CD4-positive, alpha-beta T cell treated with Interleukin-21 for 1 hour (primary cell): ENCODE data around the gene KIAA0232.

Experiments used
- DNase-seq: peaks from one replicate; pipeline ENCODE4 v3.0.0-alpha.2; 2020

KIAA0232 gene

DNA sequence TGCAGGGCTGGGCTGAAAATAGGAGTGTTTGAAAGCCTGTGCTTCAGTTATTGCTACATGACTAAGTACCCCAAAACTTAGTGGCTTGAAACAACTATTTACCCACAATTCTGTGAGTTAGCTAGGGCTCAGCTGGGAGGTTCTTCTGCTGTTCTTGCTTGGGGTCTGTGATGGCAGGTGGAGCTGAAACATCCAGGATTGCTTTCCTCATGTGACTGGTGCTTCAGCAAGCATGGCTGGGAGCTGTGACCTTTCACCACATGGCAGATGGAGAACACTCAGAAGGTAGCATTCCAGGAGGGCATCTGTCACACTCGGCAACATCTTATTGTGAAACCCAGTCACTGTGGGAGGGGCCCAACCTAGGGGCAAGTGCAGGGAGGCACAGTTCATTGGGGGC lies 70.1 kb downstream of the KIAA0232 start:
- no peak for DNase-seq

DNA sequence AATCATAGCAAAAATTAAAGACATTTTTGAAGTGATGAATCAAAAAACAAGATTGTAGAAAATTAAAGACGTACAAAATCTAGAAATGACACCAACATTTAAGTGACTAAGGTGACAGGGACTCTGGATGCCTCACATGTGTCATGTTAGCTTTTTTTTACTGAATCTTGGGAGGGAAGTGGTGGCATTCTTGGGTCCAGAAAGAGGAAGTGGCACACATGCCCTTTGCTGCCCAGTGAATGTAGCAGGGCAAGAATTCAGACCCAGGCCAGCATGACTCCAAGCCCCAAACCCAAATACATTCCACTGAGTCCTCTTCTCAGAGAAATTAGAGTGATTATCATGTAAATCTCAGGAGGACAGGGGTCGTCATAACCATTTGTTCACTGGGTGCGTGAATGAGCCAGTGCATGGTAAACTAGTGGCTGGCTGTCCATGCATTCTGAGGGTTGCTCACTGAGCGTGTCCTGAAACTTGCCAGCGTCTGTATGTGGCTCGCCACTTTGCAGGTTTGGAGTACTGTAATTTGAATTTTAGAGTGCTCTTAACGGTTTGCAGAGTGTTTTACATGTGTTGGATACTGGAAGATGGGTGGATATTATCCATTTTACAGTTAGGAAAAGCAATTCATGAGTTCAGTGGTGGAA lies 71.7 kb downstream of the KIAA0232 start:
- DNase-seq, result no peak

DNA sequence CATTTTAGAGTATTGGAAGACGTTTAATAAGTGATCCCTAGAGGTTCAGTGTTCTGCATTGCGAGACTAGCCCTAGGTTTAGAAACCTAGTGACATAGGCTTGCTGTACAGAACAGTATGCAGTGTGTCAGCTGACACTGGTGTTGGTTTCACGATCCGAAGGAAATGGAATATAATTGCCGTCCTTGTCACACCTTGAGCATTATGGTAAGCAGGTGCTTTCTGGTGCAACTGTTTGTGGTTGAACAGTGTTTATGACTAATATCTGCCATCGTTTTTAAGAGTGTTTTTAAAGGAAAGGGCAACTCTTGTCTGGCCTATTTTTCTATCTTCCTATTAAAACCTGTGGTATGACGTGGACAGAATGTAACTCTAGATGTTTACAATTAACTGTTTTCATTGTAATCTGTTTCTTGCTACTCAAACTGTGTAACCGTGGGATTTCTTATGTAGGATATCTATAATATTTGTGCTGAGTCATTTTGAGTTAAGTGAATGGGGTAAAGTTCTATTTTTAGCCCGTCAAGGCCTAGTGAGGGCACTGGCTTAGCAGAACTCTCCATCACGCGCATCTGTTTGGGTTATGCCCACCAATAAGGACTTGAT lies 73.3 kb downstream of the KIAA0232 start:
- DNase-seq, result peak; percentile 66

DNA sequence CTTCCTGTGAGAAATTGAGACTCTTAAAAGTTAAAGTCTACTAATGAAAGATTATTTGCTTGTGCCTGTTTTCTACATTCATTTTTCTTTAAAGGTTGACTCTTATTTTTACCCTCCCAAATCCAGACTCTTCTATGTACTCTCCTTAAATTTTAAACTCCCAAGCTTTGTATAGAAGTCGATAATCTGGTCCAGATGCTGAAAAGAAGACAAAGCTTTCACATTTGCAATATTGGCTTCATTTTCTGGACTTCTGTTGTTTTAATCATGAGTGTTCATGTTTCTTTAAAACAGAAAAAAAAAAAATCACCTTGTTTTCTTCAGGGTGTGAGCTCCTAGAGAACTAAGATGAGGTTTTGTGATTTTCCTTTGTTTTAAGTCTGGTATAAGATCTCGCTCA lies 73.9 kb downstream of the KIAA0232 start:
- DNase-seq, result no peak

DNA sequence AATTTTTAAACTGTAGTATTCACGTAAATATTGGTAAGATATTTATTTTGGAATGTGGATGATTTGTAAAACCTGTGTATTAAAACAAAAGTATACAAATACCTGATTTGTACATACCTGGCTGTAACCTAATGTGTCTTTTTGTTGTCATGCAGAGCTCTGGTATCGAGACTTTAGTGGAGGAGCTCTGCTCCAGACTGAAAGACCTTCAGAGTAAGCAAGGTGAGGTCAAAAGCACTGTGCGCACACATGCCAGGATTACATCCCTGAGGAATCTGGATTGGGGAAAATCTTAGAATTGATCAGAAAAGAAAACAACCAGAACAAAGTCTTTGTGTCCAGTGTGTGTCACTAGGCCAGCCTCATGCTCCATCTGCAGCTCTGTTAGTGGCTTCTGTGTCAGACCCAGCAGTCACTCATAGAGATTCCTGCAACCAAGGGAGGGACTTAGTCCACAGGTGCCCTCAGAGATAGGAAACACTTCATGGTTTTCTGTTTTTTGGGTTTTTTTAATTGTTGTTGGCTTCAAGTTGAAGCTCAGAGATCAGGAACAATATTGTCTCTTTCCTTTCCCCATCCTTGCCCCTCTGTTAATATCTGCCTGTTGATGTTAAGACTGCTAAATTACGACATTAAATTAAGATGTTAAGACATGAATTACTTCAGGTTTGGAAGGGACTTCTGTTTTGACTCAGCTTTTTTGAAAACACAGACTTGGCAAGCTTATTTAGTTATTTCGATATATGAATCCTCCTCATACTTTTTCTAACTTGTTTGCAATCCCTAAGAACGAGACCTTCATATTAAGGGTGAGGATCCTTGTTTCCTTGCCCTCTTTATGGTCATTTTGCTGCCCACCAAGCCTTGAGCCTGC lies 74.7 kb downstream of the KIAA0232 start:
- DNase-seq, result no peak

DNA sequence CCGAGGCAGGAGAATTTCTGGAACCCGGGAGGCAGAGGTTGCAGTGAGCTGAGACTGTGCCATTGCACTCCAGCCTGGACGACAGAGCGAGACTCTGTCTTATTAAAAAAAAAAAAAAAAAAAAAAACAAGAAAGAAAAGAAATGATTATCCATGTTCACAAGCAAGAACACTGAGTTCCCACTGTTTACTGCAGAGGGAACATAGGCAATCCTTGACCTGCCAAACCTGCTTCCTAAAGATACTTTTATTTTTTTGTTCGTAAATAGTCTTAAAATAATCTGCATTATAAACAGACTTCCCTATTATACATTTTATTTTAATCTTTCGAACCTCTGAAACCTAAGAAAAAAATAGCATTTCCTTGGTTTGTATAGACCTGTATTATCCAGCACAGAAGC lies 76.5 kb downstream of the KIAA0232 start:
- no peak for DNase-seq

DNA sequence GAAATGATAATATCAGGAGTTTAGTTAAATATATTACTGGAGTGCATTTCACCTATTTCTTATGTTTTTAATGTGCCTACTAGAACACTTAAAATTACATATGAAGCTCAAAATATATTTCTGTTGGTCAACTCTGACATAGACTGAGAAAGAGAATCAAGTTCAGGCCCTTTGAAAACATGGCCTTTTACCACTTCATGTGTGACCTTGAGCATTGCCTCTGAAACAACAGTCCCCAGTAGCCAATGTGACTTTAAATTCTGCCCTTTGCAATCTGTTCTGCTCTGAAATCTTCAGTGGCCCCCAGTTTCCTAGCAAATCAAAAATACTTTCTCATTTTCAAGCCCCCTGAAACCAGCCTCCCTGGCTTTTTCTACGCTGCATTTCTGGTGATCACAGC lies 77.0 kb downstream of the KIAA0232 start:
- no peak for DNase-seq

DNA sequence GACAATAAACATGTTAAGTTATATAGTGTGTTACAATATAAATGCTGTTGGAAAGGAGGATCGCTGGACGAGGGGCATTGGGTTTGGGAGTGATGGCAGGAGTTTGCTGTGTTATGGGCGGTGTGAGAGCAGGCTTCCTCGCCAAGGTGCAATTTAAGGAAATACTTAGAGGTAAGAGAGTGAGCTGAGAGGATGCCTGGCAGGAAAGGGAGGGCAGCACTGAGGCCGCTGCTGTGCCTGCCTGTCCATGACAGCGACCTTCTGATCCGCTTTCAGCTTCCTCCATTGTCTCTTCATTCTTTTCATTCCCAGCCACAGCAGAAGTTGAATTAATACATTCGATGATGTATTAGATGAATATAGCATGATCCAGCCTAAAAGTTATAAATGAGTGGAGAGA lies 85.9 kb downstream of the KIAA0232 start:
- DNase-seq, result no peak

DNA sequence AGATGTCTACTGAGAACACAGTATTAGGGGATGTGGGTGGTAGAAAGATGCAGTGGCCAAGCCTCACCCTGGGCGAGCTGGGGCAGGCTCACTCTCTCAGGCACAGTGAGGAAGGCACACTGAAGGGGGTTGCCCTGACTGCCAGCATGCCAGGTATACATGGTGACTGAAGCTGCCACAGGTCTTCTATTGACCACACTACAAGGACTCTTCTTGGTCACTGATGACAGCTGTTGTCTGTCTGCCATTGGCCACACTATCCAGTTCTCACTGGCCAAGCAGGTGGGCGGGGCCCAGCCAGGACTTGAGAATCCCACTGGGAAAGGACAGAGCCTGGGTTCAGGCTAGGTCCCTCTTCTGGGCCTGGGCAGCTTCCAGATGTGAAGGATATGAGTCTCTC lies 87.4 kb downstream of the KIAA0232 start:
- no peak for DNase-seq

DNA sequence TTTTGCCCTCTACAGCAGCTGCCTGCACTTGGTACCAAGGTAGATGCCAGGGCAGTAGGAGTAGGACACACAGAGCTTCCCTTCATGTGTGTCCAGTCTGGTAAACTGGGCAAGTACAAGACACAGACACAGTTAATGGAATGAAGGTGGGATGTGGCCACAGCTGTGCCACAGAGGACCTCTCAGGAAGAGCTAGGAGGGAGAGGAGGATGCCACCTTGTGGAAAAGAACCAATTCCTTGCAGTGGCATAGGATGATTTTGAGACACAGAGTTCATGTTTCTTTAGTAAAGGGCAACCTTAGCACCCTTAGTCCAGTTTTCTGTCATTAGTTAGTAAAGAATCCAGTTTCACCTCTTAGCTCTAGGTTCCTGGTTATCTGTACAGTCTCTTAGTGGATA lies 90.8 kb downstream of the KIAA0232 start:
- DNase-seq, result no peak

DNA sequence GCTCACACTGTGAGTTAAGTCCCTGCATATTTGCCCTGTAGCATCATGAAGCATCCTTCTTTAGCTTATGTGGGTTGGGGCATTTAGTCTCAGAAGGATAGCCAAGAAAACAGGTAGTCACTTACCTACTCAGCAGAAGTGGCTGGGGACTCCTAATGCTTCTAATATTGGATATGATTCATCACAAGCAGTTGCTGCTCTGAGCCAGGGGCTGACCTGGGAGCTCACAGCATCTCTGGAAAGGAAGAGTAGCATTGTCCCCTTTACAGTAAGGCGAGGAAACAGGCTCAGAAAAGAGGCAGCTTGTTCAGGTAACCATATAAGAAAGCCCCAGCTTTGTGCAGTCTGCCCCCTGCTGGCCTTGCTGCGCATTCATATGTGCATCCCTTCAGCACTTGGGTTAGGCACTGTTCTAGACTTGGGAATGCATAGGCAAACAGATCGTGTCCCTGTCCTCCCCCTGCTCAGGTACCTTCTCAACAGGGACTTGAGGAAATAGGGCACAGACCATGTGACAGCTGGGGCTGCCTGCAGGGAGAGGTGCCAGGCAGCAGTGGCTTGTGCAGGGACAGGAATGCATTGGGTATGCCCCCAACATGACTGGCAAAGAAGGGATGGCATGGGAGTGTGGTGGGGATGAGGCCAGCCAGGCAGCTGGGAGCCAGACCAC lies 91.4 kb downstream of the KIAA0232 start:
- DNase-seq, result peak; percentile 79

DNA sequence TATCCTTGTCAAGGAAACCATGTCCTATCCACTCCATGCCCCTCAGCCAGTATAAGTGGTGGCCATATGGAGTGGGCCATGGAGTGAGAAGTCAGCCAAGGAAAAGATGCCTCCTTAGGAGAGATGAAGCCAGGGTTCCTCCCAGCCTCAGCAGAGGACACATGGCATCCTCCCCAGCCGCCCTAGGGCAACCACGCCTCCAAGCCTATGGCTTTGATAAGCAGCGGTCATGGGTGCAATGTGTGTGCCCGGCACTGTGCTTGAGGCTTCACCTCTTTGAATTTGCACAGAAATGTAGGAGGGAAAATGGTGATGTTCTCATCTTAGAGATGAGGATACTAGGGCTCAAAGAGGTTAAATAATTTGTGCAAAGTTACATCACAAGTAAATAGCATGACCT lies 92.5 kb downstream of the KIAA0232 start:
- no peak for DNase-seq

DNA sequence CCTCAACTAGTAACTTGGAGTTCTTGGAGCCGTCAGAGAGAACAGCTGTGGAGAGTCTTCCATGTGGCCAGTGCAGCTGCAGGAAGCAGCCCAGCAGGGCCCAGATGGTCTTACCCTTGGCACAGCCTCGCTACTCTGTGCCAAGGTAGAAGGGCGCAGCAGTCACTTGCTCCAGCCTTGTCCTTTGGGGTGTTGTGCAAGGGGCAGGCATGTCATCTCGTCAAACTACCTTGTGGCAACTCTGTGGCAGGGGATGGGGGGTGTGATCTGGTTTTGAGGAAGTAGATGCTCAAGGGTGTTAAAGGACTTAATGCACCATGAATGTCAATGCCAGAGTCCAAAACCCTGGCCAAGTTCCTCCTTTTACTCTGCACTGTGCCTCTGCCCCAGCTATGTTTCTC lies 92.9 kb downstream of the KIAA0232 start:
- DNase-seq, result peak; percentile 25

DNA sequence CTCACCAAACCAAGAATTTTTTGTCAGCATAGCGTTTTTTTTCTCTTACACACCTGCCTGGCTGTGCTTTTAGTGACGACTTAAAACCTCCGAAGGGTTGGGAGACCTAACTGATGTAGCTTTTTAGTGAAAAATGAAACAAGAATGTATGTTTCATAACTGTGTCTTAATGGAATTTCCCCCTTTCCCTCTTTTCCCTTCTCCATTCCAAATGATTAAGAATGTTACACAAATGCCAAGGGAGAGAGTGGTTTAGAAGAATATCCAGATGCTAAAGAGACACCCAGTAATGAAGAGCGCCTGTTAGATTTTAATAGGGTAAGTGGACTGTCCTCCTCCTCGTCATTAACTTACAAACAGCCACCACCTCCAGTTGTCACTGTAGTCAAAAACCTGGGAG lies 93.9 kb downstream of the KIAA0232 start:
- no peak for DNase-seq

DNA sequence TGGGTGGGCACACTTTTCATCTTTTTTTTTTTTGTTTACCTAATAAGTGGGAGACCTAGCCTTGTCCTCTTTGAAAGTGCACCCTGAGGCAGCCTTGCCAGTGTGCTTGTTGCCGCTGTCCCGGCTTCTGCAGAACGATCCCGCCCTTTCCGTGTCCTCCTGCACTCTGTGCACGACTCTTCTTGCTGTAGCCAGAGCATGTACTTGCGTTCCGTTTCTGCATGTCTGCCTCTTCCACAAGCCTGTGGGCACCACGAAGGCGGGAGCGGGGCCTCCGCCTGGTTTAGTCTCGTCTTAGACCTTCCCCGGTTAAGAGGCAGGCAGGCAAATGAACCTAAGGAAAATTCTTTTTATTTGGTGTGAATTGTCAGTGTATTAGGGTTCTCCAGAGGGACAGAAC lies 94.5 kb downstream of the KIAA0232 start:
- DNase-seq, result no peak

DNA sequence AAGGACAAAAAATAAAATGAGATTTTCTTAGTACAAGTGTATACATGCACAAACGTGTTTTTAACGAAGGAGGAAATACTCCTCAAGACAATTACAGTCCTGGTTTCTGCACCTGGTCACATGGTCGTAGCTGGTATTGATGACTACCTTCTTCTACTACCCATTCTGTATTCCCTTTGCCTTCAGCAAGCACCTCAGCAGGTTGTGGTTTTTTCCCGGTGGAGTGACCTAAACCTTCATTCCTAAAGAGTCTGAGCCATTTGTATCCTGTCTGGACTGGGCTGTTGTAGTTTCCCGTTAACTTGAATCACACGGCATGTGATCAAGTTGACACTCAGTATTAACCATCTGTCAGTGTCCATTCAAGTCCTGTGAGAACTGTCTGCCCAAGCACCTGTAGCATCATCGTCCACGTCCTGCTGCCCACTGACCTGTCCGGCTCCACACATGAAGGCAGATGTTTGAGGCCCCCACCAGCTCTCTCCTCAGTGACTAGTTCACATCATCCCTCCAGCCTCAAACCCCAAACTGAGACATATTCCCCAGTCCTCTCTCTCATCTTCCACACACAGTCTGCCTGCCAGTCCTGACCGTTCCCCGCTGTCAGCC lies 96.0 kb downstream of the KIAA0232 start:
- DNase-seq, result no peak

DNA sequence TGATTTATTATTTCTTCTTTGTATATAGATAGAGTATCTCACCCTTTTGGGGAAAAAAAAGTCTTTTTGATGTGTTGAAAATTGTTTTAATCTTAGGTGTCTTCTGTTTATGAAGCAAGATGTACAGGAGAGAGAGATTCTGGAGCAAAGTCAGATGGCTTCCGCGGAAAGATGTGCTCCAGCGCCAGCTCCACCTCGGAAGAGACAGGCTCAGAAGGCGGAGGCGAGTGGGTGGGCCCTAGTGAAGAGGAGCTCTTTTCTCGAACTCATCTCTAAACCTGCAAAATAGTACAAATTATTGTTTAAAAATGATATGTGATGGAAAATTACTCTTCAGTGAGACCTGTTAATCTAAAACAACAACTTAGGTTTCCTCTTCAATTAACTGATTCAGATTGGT lies 98.2 kb downstream of the KIAA0232 start:
- DNase-seq, result no peak

DNA sequence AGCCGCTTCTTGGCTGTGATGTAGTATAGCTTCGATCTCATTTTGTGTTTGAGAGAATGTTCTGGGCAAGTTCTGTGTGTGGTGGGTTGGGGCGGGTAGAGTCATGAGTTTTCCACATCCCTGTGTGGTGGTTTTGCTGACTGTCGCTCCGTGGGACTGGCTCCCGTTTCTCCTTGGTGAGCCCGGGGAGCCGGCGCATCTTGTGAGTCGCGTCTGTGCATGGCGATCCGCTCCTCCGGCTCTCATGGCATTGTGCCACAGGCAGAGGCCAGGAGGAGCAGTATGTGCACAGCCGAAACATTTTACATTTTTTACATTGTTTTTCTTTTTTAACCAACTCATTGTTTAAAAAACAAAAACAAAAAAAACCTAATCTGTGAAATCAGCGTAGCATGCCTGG lies 99.4 kb downstream of the KIAA0232 start:
- no peak for DNase-seq

DNA sequence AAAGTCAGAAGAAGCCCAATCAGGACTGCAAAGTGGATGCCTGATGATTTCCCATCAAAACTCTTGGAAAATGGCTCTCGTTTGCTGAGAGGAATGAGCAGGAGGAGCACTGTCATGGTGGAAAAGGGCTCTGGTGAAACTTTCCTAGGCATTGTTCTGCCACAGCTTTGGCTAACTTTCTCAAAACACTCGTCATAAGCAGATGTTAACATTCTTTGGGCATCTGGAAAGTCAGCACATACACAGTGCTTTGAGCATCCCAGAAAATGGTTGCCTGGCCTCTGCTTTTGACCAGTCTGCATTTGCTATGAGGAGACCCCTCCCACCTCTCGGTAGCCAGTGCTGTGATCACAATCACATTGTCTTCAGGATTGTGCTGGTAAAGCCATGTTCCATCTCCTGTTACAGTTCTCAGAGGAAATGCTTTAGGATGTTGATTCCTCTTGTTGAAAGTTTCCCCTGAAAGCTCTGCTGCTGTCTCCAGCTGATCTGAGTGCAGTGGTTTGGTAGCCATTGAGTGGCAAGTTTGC lies 101.9 kb downstream of the KIAA0232 start:
- DNase-seq, result no peak

DNA sequence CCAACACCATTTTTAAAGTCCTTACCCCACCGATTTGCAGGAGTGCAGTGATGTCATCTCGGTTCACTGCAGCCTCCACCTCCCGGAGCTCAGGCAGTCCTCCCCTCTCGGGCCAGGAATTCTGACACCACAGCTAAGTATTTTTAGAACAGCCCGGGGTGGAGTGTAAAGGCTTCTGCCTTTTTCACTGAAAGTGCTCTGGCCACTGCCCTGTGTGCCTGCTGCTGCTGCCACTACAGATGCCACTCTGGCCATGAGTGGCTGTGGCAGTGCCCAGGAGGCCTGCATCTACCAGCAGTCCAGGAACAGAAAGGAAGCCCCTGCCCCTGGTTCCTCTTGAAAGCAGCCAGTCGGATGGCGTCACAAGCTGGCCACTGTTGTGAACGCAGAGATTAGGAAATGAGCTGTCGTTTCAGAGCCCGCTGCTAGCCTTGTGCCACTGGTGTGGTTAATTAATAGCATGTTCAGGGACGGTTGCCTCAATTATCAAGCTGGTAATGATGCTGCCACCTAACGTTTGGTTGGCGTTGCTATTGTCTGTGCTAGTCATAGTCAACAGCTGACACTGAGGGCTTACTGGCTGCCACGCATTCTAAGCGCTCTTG lies 103.5 kb downstream of the KIAA0232 start:
- DNase-seq, result peak; percentile 36

DNA sequence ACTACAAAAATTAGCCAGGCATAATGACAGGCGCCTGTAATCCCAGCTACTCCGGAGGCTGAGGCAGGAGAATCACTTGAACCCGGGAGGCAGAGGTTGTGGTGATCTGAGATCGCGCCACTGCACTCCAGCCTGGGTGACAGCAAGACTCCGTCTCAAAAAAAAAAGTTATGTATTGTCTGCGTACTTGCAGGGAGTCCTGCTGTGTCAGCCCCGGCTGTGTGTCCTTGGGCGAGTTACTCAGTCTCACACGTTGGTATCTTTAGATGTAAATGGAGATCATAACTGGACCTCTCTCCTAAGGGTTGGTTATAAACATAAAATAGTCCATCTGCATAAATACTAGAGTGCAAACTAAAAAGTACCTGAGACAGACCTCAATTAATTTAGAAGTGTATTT lies 104.4 kb downstream of the KIAA0232 start:
- no peak for DNase-seq

DNA sequence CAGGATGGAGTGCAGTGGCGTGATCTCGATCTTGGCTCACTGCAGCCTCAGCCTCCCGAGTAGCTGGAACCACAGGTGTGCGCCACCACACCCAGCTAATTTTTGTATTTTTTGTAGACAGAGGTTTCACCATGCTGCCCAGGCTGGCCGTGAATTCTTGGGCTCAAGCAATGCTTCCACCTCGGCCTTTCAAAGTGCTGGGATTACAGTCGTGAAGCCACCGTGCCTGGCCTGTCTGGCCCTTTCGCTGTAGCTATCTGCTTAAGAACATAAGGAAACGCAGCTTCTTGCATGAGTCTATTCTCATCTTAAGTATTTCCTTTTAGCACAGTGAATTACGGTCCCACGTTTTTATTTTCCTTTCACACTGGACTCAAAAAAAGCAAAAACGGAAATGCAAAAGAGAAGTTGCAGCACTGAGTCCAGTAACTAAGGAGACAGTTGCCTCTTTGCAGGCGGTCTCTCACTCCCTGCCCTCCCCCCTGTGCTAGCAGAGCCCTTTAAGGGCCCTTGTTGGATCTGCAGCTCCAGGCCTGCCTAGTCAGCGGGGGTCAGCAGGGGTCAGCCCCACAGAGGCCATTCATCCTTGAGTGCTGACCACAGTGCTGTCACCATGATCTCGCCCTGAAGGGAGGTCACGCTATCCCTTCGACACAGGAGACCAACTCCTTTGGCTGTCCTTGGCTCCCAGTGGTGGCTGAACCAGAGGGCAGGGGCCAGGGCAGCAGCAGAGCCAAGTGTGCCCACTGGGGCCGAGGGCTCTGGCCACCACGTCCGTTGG lies 105.3 kb downstream of the KIAA0232 start:
- DNase-seq, result no peak
